Neural crest cell (in vitro differentiated cells): ENCODE measurements around the gene TIPRL. TPM values are rescaled to one million over a fixed set of nuclear protein-coding genes. Genes with fewer than 3 reads are reported as not detected.

ENCODE experiments used
- DNase-seq: peaks from one replicate; pipeline ENCODE4 v3.0.0; 2021; ENCODE audit warnings: low read depth, mixed read lengths, low spot score
- H3K27ac Mint-ChIP-seq: one replicate; pipeline ENCODE4 v1.8.0; 2021; ENCODE audit warnings: mild to moderate bottlenecking, mixed read lengths; ENCODE audit not compliant: unreplicated experiment
- H3K27me3 Mint-ChIP-seq: 2 replicates; pipeline ENCODE4 v1.8.0; 2021; ENCODE audit warnings: low read depth, mild to moderate bottlenecking, mixed read lengths
- H3K36me3 Mint-ChIP-seq: 2 replicates; pipeline ENCODE4 v1.8.0; 2021; ENCODE audit warnings: low read depth, mild to moderate bottlenecking, mixed read lengths
- H3K4me1 Mint-ChIP-seq: 2 replicates; pipeline ENCODE4 v1.8.0; 2021; ENCODE audit warnings: mixed read lengths
- H3K4me3 Mint-ChIP-seq: one replicate; pipeline ENCODE4 v1.8.0; 2021; ENCODE audit warnings: mild to moderate bottlenecking, mixed read lengths
- H3K9me3 Mint-ChIP-seq: 2 replicates; pipeline ENCODE4 v1.8.0; 2021; ENCODE audit warnings: mixed read lengths
- total RNA-seq: library from RNA; stranded (reverse); gene quantifications from 2 replicates; pipeline ENCODE4 v1.2.1, GENCODE V29; 2021
- TF ChIP-seq, protein P1 (sequence below): fragments of 200-600 bp; sonication (generic); conservative IDR thresholded peaks from 2 replicates; pipeline ENCODE4 v1.5.0; 2021; ENCODE audit warnings: antibody characterized with exemption, mild to moderate bottlenecking

TIPRL gene
- total RNA-seq, 1 donor from 2014 or later, result 28.3 TPM

DNA sequence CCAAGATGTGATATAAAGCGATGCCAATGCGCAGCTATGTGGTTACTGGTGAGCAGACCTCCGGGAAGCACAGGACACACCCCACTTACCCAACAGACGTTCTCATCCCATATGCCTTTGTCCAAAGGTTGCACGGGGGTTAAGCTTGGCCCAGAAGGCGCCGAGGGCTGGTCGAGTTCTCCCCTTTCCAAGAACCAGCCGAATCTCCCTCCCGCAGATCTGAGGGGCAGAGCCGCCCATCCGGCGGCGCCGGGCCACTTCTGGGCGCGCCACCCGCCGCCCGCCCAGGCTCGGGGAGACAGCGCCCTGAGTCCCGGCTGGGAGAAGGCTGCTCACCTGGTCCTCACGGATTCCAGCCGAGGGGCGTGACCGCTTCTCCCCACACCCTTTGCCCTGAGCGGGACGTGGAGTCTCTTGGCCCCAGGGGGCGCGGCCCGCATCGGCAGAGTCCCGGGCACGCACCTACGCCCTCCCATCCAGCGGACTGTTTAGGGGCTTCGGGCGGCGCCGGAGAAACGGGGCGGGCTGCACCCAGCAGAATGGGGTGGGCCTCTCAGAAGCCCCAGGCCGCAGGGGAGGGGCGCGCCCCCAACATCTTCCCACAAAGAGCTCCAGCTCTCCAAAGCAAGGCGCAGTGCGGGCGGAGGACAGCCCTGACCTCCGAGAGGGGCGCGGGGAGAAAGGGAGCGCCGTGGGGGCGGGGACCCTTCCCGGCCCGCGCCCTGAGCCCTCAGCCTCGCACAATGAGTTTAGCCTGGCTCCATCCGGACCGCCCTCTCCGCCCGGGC lies 42.6 kb upstream of the TIPRL start:
- peaks cover 46% of the 10 kb centered on the region for H3K4me1 Mint-ChIP-seq
- H3K36me3 Mint-ChIP-seq, result peaks cover 9% of the 10 kb centered on the region
- TF ChIP-seq, protein P1, sequence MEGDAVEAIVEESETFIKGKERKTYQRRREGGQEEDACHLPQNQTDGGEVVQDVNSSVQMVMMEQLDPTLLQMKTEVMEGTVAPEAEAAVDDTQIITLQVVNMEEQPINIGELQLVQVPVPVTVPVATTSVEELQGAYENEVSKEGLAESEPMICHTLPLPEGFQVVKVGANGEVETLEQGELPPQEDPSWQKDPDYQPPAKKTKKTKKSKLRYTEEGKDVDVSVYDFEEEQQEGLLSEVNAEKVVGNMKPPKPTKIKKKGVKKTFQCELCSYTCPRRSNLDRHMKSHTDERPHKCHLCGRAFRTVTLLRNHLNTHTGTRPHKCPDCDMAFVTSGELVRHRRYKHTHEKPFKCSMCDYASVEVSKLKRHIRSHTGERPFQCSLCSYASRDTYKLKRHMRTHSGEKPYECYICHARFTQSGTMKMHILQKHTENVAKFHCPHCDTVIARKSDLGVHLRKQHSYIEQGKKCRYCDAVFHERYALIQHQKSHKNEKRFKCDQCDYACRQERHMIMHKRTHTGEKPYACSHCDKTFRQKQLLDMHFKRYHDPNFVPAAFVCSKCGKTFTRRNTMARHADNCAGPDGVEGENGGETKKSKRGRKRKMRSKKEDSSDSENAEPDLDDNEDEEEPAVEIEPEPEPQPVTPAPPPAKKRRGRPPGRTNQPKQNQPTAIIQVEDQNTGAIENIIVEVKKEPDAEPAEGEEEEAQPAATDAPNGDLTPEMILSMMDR, result no peak
- peak overlapping the region; percentile 90 for H3K27ac Mint-ChIP-seq
- no peaks in the 10 kb centered on the region for H3K9me3 Mint-ChIP-seq
- H3K27me3 Mint-ChIP-seq, result no peaks in the 10 kb centered on the region
- DNase-seq, result peak; percentile 36
- peak overlapping the region; percentile 96 for H3K4me3 Mint-ChIP-seq

DNA sequence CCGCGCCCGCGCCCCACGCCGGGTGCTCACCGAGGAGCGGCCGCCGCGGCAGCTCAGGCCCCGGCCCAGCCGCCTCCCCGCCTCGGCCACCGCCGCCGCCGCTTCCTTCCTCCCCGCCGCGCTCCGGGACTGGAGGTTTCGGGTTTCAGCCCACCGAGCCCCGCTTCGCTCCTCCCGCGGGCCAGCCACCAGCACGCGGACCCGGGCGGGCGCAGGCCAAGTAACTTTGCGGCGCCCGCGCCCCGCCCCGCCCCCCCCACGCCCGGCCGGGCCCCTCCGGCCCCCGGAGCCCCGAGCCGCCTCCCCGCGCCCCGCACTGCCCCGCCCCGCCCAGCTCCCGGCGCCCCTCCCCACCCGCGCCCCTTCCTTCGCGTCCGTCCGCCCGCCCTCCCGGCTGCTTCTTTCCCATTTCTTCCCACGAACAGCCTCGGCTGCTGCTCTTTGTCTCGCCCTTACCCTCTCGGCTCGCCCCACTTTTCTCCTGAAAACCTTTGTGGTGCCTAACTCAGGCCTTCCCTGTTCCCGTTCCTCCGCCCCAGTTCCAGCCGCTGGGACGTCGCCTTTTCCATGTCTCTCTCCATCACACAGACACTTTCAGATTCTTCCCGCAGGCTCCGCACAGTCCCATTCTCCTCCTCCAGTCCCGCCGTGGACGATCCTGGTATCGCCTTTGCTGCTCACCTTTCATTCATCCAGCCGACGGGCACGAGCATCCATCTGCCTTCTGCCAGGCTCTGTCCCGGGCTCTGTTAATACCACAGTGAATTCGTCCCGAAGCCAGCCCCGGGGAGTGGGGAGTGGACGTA lies 41.9 kb upstream of the TIPRL start, which contains the start of gene GPR161:
TSS of gene GPR161 (minus strand) at position 222 of the 806 bp plus-strand sequence. CDS start 32,080 bp downstream, outside the sequence.
- Mint-ChIP-seq H3K4me1 (peaks cover 40% of the 10 kb centered on the region), H3K36me3 (peaks cover 3% of the 10 kb centered on the region), H3K27me3 (no peaks in the 10 kb centered on the region), H3K4me3 (peak within 1 kb of the TSS; percentile 96), H3K9me3 (no peaks in the 10 kb centered on the region), H3K27ac (peak within 1 kb of the TSS; percentile 99)
- TF ChIP-seq, protein P1, result peak; percentile 19
- DNase-seq, result peak; percentile 61

DNA sequence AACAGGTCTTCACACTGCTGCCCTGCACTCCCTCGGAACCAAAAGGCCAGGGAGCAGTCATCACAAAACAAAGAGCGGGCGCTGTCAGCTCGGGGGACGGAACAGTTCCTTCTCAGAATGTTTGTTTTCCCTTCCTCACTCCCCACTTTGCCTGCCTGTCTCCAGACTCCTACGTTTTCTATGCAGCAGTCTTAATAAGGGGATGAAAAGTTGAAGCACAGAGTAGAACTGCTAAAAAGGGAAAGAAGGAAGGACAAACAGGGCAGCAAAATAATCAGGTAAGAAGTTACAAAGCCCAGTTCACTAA lies 41.3 kb upstream of the TIPRL start:
- Mint-ChIP-seq H3K4me3 (peak overlapping the region; percentile 95), H3K36me3 (peaks cover 3% of the 10 kb centered on the region), H3K4me1 (peaks cover 40% of the 10 kb centered on the region), H3K27ac (peak overlapping the region; percentile 99), H3K9me3 (no peaks in the 10 kb centered on the region), H3K27me3 (no peaks in the 10 kb centered on the region)
- TF ChIP-seq, protein P1, result no peak
- no peak for DNase-seq

DNA sequence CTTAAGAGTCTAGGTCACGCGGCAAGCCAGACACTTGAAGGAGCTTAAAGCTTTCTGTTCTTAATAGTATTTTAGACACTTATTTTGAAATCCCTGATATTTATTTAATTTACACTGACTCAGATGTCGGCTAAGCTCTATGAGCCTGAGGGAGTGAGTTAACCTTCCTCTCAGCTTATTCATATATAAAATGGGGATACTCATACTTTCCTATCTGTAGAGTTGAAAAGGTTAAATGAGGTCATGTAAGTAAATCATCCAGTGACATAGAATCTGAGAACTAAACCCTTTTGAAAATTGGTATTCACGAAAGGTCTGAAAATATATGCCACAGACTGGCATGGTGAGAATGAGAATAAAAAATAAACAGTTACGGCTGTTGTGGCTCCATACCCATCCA lies 40.6 kb upstream of the TIPRL start:
- H3K36me3 Mint-ChIP-seq, result peaks cover 3% of the 10 kb centered on the region
- H3K27ac Mint-ChIP-seq, result no peak overlapping the region
- peaks cover 37% of the 10 kb centered on the region for H3K4me1 Mint-ChIP-seq
- no peaks in the 10 kb centered on the region for H3K9me3 Mint-ChIP-seq
- no peak for DNase-seq
- no peaks in the 10 kb centered on the region for H3K27me3 Mint-ChIP-seq
- peak overlapping the region; percentile 95 for H3K4me3 Mint-ChIP-seq
- TF ChIP-seq, protein P1, result no peak

DNA sequence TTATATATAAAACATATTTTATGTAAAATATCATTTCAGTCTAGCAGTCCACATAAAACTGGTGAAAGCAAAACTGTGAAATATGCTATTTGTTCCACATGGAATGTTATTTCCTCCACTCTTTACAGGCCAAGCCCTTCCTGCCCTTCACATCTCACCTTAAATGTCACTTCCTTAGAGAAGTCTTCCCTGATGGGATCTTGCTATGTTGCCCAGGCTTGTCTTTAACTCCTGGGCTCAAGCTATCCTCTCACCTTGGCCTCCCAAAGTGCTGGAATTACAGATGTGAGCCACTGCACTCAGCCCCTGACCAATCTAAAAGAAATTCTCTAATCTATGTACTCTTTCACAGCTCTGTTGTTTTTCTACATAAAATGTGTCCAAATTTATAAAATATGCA lies 39.7 kb upstream of the TIPRL start:
- peaks cover 3% of the 10 kb centered on the region for H3K36me3 Mint-ChIP-seq
- H3K4me1 Mint-ChIP-seq, result peaks cover 33% of the 10 kb centered on the region
- H3K27ac Mint-ChIP-seq, result no peak overlapping the region
- H3K4me3 Mint-ChIP-seq, result peak overlapping the region; percentile 81
- no peaks in the 10 kb centered on the region for H3K9me3 Mint-ChIP-seq
- TF ChIP-seq, protein P1, result no peak
- no peaks in the 10 kb centered on the region for H3K27me3 Mint-ChIP-seq
- no peak for DNase-seq
